ENCODE results near the gene UCN.

Gene UCN

GRCh38 chr2:27316655-27317412 lies 8.6 kb upstream of the UCN start:
- POLR2A ChIA-PET, result no interaction called here
- H3K4me3 ChIP-seq (ENCODE audit: low read depth, low read length), result no peak overlapping the region
- CTCF ChIA-PET, result interaction anchor here (8.1 kb wide), 1 partner anchor 13 kb away, joined by 94 read pairs; no protein-coding TSS in a partner anchor
- no peak for DNase-seq (ENCODE audit: low read depth, low spot score)
- TF ChIP-seq CTCF (IDR thresholded peaks at IDR 0.05; ENCODE audit: insufficient read depth, low read length, missing control alignments), result no peak

GRCh38 chr2:27315122-27315521 lies 6.9 kb upstream of the UCN start:
- CTCF ChIA-PET, result interaction anchor here (0.9 to 4.5 kb wide), 5 partner anchors 12 to 353 kb away, joined by 3 to 42 read pairs (median 4); partner anchors contain the start of gene EIF2B4
- no peak overlapping the region for H3K4me3 ChIP-seq (ENCODE audit: low read depth, low read length)
- no peak for DNase-seq (ENCODE audit: low read depth, low spot score)
- no peak for TF ChIP-seq CTCF (IDR thresholded peaks at IDR 0.05; ENCODE audit: insufficient read depth, low read length, missing control alignments)
- POLR2A ChIA-PET, result no interaction called here

GRCh38 chr2:27314709-27315108 lies 6.5 kb upstream of the UCN start:
- ChIA-PET POLR2A (no interaction called here), CTCF (interaction anchor here (0.8 to 4.5 kb wide), 7 partner anchors 11 to 469 kb away, joined by 3 to 42 read pairs (median 4); partner anchors contain the start of gene EIF2B4)
- H3K4me3 ChIP-seq (ENCODE audit: low read depth, low read length), result no peak overlapping the region
- DNase-seq (ENCODE audit: low read depth, low spot score), result no peak
- TF ChIP-seq CTCF (IDR thresholded peaks at IDR 0.05; ENCODE audit: insufficient read depth, low read length, missing control alignments), result no peak

- no peak for DNase-seq (ENCODE audit: low read depth, low spot score)
- no peak for TF ChIP-seq CTCF (IDR thresholded peaks at IDR 0.05; ENCODE audit: insufficient read depth, low read length, missing control alignments)
- POLR2A ChIA-PET, result no interaction called here
- no peak overlapping the region for H3K4me3 ChIP-seq (ENCODE audit: low read depth, low read length)
- CTCF ChIA-PET, result interaction anchor here (0.8 to 4.5 kb wide), 8 partner anchors 11 to 468 kb away, joined by 3 to 42 read pairs (median 4); partner anchors contain the start of gene EIF2B4
Measured at GRCh38 chr2:27313882-27314645, 5.8 kb upstream of the UCN start.

- ChIA-PET POLR2A (no interaction called here), CTCF (interaction anchor here (0.6 to 4.5 kb wide), 6 partner anchors 9 to 213 kb away, joined by 3 to 42 read pairs (median 4); partner anchors contain the start of gene MPV17)
- H3K4me3 ChIP-seq (ENCODE audit: low read depth, low read length), result no peak overlapping the region
- TF ChIP-seq CTCF (IDR thresholded peaks at IDR 0.05; ENCODE audit: insufficient read depth, low read length, missing control alignments), result no peak
- DNase-seq (ENCODE audit: low read depth, low spot score), result no peak
Measured at GRCh38 chr2:27312152-27312551, 3.9 kb upstream of the UCN start.

GRCh38 chr2:27309651-27310050 lies 1.4 kb upstream of the UCN start:
- ChIA-PET CTCF (interaction anchor here (0.9 to 3.0 kb wide), 3 partner anchors 11 to 16 kb away, joined by 3 to 11 read pairs (median 4); no protein-coding TSS in a partner anchor), POLR2A (interaction anchor here (0.7 kb wide), 1 partner anchor 16 kb away, joined by 5 read pairs; no protein-coding TSS in a partner anchor)
- H3K4me3 ChIP-seq (ENCODE audit: low read depth, low read length), result no peak overlapping the region

More at GRCh38 chr2:27309651-27310050, 1.4 kb upstream of the UCN start:
- DNase-seq (ENCODE audit: low read depth, low spot score), result no peak
- no peak for TF ChIP-seq CTCF (IDR thresholded peaks at IDR 0.05; ENCODE audit: insufficient read depth, low read length, missing control alignments)
